Measurements from ENCODE around the gene PPFIA1. TPM values are rescaled to one million over a fixed set of nuclear protein-coding genes. Genes with fewer than 3 reads are reported as not detected.

PPFIA1 gene
- total and polyA plus RNA-seq, 3 donors from 2014 or later = 110 to 144 (median 125) TPM

DNA sequence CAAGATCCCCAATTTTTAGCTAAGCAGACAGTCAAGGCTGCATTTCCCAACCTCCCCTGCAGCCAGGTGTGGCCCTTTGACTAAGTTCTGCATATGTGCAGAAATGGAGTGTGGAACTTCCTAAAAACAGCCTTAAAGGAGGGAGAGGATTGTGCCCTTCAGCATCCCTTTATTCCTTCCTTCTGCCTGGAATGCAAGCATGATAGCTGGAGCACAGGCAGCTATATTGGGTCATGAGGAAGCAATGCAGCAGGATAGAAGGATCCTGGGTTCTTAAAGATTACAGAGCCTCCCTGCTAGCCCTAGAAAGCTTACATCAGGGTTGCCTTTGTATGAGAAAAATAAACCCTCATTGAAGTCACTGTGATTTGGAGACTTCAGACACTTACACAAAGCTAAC, 37.5 kb upstream of the PPFIA1 start:
- no peak overlapping the region for H3K4me3 ChIP-seq
- H3K9me3 ChIP-seq = no peaks in the 10 kb centered on the region
- DNase-seq = no peak
- no peak overlapping the region for H3K27ac ChIP-seq
- intact Hi-C loops (cut with DNase I; ENCODE audit: low total_unique reads) = no loop called here
- H3K27me3 ChIP-seq = no peaks in the 10 kb centered on the region
- H3K4me1 ChIP-seq = no peaks in the 10 kb centered on the region
- H3K36me3 ChIP-seq (ENCODE audit: low read depth, missing control alignments) = no peaks in the 10 kb centered on the region
- no peak for TF ChIP-seq POLR2A (IDR thresholded peaks at IDR 0.05)
- TF ChIP-seq, protein P1, sequence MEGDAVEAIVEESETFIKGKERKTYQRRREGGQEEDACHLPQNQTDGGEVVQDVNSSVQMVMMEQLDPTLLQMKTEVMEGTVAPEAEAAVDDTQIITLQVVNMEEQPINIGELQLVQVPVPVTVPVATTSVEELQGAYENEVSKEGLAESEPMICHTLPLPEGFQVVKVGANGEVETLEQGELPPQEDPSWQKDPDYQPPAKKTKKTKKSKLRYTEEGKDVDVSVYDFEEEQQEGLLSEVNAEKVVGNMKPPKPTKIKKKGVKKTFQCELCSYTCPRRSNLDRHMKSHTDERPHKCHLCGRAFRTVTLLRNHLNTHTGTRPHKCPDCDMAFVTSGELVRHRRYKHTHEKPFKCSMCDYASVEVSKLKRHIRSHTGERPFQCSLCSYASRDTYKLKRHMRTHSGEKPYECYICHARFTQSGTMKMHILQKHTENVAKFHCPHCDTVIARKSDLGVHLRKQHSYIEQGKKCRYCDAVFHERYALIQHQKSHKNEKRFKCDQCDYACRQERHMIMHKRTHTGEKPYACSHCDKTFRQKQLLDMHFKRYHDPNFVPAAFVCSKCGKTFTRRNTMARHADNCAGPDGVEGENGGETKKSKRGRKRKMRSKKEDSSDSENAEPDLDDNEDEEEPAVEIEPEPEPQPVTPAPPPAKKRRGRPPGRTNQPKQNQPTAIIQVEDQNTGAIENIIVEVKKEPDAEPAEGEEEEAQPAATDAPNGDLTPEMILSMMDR (IDR thresholded peaks at IDR 0.05) = no peak

DNA sequence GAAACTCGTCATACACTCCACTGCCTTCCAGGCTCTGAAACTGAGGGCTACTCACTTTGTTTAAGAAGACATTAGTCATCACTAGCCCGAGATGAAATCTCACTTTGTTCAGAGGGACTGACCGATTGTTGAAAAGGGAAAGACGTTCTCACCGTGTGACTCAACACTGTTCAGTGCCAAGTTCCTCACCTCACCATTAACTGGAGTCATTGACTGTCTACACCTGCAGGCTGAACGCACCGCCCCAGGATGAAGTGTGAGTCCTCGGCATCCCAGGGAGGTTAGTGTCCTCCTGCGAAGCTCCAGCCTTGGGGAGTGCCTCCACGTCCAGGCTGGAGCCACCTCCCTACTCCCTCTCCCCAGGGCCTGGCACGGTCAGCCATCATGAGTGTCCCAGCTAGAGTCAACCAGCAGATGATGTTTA, 37.0 kb upstream of the PPFIA1 start:
- intact Hi-C loops (cut with DNase I; ENCODE audit: low total_unique reads) = no loop called here
- Histone ChIP-seq H3K36me3 (ENCODE audit: low read depth, missing control alignments) (no peaks in the 10 kb centered on the region), H3K4me1 (no peaks in the 10 kb centered on the region), H3K27me3 (no peaks in the 10 kb centered on the region), H3K27ac (no peak overlapping the region), H3K9me3 (no peaks in the 10 kb centered on the region), H3K4me3 (no peak overlapping the region)
- 86 to 93% methylated on average over 9 to 11 of the region's 11 CpGs for WGBS, 2 donors
- TF ChIP-seq, protein P1 (IDR thresholded peaks at IDR 0.05) = no peak
- TF ChIP-seq POLR2A (IDR thresholded peaks at IDR 0.05) = no peak
- no peak for DNase-seq

DNA sequence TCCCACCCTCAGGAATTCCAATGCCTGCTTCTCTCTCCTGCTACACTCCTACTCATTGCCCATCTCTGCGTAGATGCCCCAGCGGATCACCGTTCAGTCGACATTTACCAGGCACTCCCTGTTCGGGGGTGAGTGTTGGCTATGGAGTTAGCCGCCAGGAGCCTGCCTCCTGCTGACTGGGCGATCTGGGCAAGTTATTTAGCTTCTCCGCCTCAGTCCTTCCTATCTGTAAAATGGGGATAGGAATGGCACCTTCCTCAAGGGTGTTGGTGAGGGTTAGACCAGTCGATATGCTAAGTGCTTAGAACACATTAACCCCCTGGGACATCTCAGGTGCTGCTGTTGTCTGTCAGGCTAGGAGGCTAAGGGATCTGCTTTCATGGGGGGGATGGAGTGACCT, 36.5 kb upstream of the PPFIA1 start:
- Histone ChIP-seq H3K36me3 (ENCODE audit: low read depth, missing control alignments) (no peaks in the 10 kb centered on the region), H3K27ac (no peak overlapping the region), H3K27me3 (no peaks in the 10 kb centered on the region), H3K4me3 (no peak overlapping the region), H3K9me3 (no peaks in the 10 kb centered on the region), H3K4me1 (no peaks in the 10 kb centered on the region)
- WGBS, 2 donors = 90 to 93% methylated on average over 6 to 9 of the region's 9 CpGs
- intact Hi-C loops (cut with DNase I; ENCODE audit: low total_unique reads) = no loop called here
- DNase-seq = no peak
- TF ChIP-seq, protein P1 (IDR thresholded peaks at IDR 0.05) = no peak
- TF ChIP-seq POLR2A (IDR thresholded peaks at IDR 0.05) = no peak

DNA sequence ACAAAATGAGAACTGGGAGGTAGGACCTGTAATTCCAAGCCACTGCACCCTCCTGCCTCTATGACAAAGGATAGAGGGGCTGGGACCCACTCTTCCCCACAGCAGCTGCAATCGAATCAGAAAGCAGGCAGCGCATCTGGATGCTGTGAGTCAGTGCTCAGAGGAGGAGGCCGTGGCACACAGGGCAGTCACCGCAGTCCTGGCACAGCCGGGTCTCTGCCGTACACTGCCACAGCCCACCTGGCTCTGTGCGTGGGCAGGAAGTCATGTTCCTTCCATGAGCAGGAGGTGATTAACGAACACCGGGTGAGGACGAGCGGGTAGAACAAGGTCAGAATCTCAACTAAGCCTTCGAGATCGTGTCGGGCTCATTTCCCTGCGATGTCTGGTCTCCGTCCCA, 30.2 kb upstream of the PPFIA1 start:
- Histone ChIP-seq H3K27ac (no peak overlapping the region), H3K9me3 (no peaks in the 10 kb centered on the region), H3K36me3 (ENCODE audit: low read depth, missing control alignments) (no peaks in the 10 kb centered on the region), H3K27me3 (no peaks in the 10 kb centered on the region), H3K4me1 (no peaks in the 10 kb centered on the region), H3K4me3 (no peak overlapping the region)
- no peak for DNase-seq
- intact Hi-C loops (cut with DNase I; ENCODE audit: low total_unique reads) = no loop called here
- TF ChIP-seq POLR2A (IDR thresholded peaks at IDR 0.05) = no peak
- TF ChIP-seq, protein P1 (IDR thresholded peaks at IDR 0.05) = no peak
- WGBS, 2 donors = 58 to 65% methylated on average over 14 to 16 of the region's 16 CpGs

DNA sequence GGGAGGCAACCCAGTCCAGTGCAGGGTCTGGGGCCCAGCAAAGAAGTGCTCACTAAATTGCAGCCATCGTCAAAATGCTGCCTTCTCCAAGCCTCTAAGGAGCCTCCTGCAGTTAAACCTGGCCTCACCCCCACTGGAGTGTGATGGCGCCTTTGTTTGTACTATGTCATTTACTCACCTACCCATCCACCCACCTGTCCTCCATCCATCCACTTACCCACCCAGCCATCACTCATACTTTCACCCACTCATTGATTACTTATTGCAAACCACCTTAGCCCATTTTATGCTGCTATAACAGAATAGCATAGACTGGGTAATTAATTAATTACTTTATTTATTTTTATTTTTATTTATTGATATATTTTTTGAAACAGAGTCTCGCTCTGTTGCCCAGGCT, 28.8 kb upstream of the PPFIA1 start:
- Histone ChIP-seq H3K9me3 (no peaks in the 10 kb centered on the region), H3K4me3 (no peak overlapping the region), H3K27me3 (no peaks in the 10 kb centered on the region), H3K27ac (no peak overlapping the region), H3K4me1 (no peaks in the 10 kb centered on the region), H3K36me3 (ENCODE audit: low read depth, missing control alignments) (no peaks in the 10 kb centered on the region)
- intact Hi-C loops (cut with DNase I; ENCODE audit: low total_unique reads) = no loop called here
- TF ChIP-seq POLR2A (IDR thresholded peaks at IDR 0.05) = no peak
- TF ChIP-seq, protein P1 (IDR thresholded peaks at IDR 0.05) = no peak
- 89 to 94% methylated on average over 3 of the region's 3 CpGs for WGBS, 2 donors
- no peak for DNase-seq

Measured in testis (tissue), 3 donors.